ENCODE data around the gene WSCD1.

GRCh38 chr17:6090253-6090652 lies 20.1 kb downstream of the WSCD1 start:
- TF ChIP-seq CTCF (IDR thresholded peaks at IDR 0.05) (no peak), POLR2AphosphoS5 (IDR thresholded peaks at IDR 0.05) (no peak)
